Endothelial cell of umbilical vein (primary cell): Measurements from ENCODE around the gene LAMB4. TPM values are rescaled to one million over a fixed set of nuclear protein-coding genes. Genes with fewer than 3 reads are reported as not detected.

ENCODE experiments used
- BruUV-seq: library from RNA; stranded (reverse); fragments of 400-500 nt; replicated peaks from 2 replicates; lab custom pipeline; 2021; lab: Mats Ljungman, UMichigan
- CTCF ChIA-PET: fragments of 300-600, 350-600 bp; sonication (Branson Sonifier 250); formaldehyde crosslinking; loops from one replicate; lab custom pipeline; 2021; ENCODE audit warnings: antibody characterized with exemption, inconsistent platforms; lab: Charles Lee
- POLR2A ChIA-PET: fragments of 300-600, 350-600 bp; sonication (Branson Sonifier 250); formaldehyde crosslinking; loops from one replicate; lab custom pipeline; 2021; ENCODE audit warnings: antibody characterized with exemption, inconsistent platforms; lab: Charles Lee
- DNase-seq: peaks from one replicate; pipeline ENCODE4 v3.0.0-alpha.2; 2011; ENCODE audit warnings: low read depth, low spot score
- FAIRE-seq: peaks from 2 replicates; lab custom pipeline; 2011; peaks lifted over from hg19 to GRCh38; lab: Jason Lieb, UNC
- H2AFZ ChIP-seq: 2 replicates; pipeline ENCODE4 v1.6.0; 2012; ENCODE audit warnings: low read depth, low read length, control low read depth, inconsistent platforms
- H3K27ac ChIP-seq: 2 replicates; pipeline ENCODE4 v1.5.1; 2011; ENCODE audit warnings: low read depth, mild to moderate bottlenecking, control low read depth, low read length, moderate library complexity; ENCODE audit not compliant: insufficient read depth
- H3K27me3 ChIP-seq, 2 experiments: 2 replicates each; pipeline versions ENCODE4 v1.6.0 to v1.6.1; 2011; ENCODE audit warnings: low read length in 2 of 2, mixed read lengths in 1 of 2; ENCODE audit not compliant: control insufficient read depth in 2 of 2, insufficient read depth in 2 of 2
- H3K36me3 ChIP-seq, 2 experiments: 2 replicates in 1 of 2; 3 replicates in 1 of 2; pipeline ENCODE4 v1.5.1; 2011; ENCODE audit warnings: low read length in 2 of 2, mild to moderate bottlenecking in 1 of 2, moderate library complexity in 1 of 2; ENCODE audit not compliant: control insufficient read depth in 2 of 2, insufficient read depth in 2 of 2; ENCODE audit errors: extremely low read depth in 1 of 2
- H3K4me1 ChIP-seq: 3 replicates; pipeline ENCODE4 v1.5.1; 2011; ENCODE audit warnings: mild to moderate bottlenecking, low read length; ENCODE audit not compliant: control insufficient read depth, insufficient read depth; ENCODE audit errors: extremely low read depth
- H3K4me2 ChIP-seq: 2 replicates; pipeline ENCODE4 v1.6.1; 2011; ENCODE audit warnings: low read length, control low read depth, mixed read lengths; ENCODE audit not compliant: insufficient read depth
- H3K4me3 ChIP-seq, 3 experiments: fragments of 200-600 bp in 1 of 3; sonication (generic), shearing (Covaris generic) in 1 of 3; replicated peaks in 1 of 3; 2 replicates each; pipeline ENCODE4 v1.5.1; 2011 to 2016; ENCODE audit warnings: control low read depth in 3 of 3, low read length in 3 of 3, mild to moderate bottlenecking in 2 of 3, inconsistent platforms in 1 of 3, low read depth in 1 of 3, moderate library complexity in 1 of 3; ENCODE audit not compliant: insufficient read depth in 1 of 3
- H3K79me2 ChIP-seq: 2 replicates; pipeline ENCODE4 v1.6.0; 2012; ENCODE audit warnings: low read length, inconsistent platforms; ENCODE audit not compliant: control insufficient read depth, insufficient read depth
- H3K9ac ChIP-seq: replicated peaks from 2 replicates; pipeline ENCODE3; 2011; ENCODE audit warnings: low read length, control low read depth; ENCODE audit not compliant: insufficient read depth; ENCODE audit errors: extremely low read depth
- H3K9me1 ChIP-seq: replicated peaks from 3 replicates; pipeline ENCODE4 v1.6.0; 2011; ENCODE audit warnings: mild to moderate bottlenecking, low read length; ENCODE audit not compliant: control insufficient read depth, insufficient read depth; ENCODE audit errors: extremely low read depth
- H3K9me3 ChIP-seq: replicated peaks from 2 replicates; pipeline ENCODE4 v1.5.1; 2012; ENCODE audit warnings: low read length, inconsistent platforms; ENCODE audit not compliant: control insufficient read depth, insufficient read depth
- H4K20me1 ChIP-seq: replicated peaks from 2 replicates; pipeline ENCODE3; 2011; ENCODE audit warnings: mild to moderate bottlenecking, low read length; ENCODE audit not compliant: control insufficient read depth, insufficient read depth; ENCODE audit errors: extremely low read depth
- EZH2 ChIP-seq: IDR thresholded peaks from 2 replicates; pipeline ENCODE4 v1.6.1; 2012; ENCODE audit warnings: borderline replicate concordance, low read depth, mild to moderate bottlenecking, moderate library complexity, low read length, inconsistent platforms; ENCODE audit not compliant: severe bottlenecking
- FOS ChIP-seq: IDR thresholded peaks from 2 replicates; pipeline ENCODE4 v1.6.1; 2011; ENCODE audit warnings: mild to moderate bottlenecking, low read length, moderate library complexity, borderline replicate concordance; ENCODE audit not compliant: insufficient read depth
- JUN ChIP-seq: IDR thresholded peaks from 2 replicates; pipeline ENCODE4 v1.6.1; 2011; ENCODE audit warnings: borderline replicate concordance, low read depth; ENCODE audit not compliant: insufficient read length, insufficient read depth
- MAX ChIP-seq: IDR thresholded peaks from 2 replicates; pipeline ENCODE4 v1.6.1; 2011; ENCODE audit not compliant: insufficient read depth, insufficient read length
- MYC ChIP-seq: IDR thresholded peaks from one replicate; pipeline ENCODE4 v1.6.1; 2011; ENCODE audit warnings: mild to moderate bottlenecking, low read depth, low read length
- POLR2A ChIP-seq: IDR thresholded peaks from 2 replicates; pipeline ENCODE4 v1.6.1; 2012; ENCODE audit warnings: low read depth, mild to moderate bottlenecking, control low read depth, low read length
- POLR2AphosphoS5 ChIP-seq: IDR thresholded peaks from 2 replicates; pipeline ENCODE4 v1.6.1; 2012; ENCODE audit warnings: low read depth, mild to moderate bottlenecking, control low read depth, low read length, moderate library complexity; ENCODE audit not compliant: insufficient read depth
- dilution Hi-C: fragments of 300-500 bp; cut with MboI; formaldehyde crosslinking; loops from one replicate; pipeline ENCODE4 v1.15.0; 2019; ENCODE audit warnings: low sequenced_read_pairs; ENCODE audit not compliant: extremely low pct_ligation_motif_present
- intact Hi-C: fragments of 100-400 bp; cut with micrococcal nuclease; formaldehyde crosslinking; loops from one replicate; pipeline ENCODE4 v1.10.0; 2022
- polyA plus RNA-seq, 4 experiments: library from polyadenylated mRNA; depleted of rRNA in 3 of 4; stranded (reverse) in 3 of 4; unstranded in 1 of 4; fragments of >200 nt; gene quantifications; 2 replicates each; pipeline versions ENCODE4 v1.2.1 to v1.2.3, GENCODE V29; 2011 to 2012; ENCODE audit warnings: missing spikeins in 1 of 4
- total RNA-seq: library from RNA; stranded (reverse); gene quantifications from 2 replicates; pipeline ENCODE4 v1.2.3, GENCODE V29; 2021

Gene LAMB4
- total and polyA plus RNA-seq, 2 donors (not counting 3 experiments of a cell fraction or from before 2014, with no cell fraction given), result 0.15 to 0.20 TPM

GRCh38 chr7:108002726-108003598 is 127.2 kb downstream of the LAMB4 start, which contains the start of gene LAMB1:
Gene LAMB1, minus strand, starts transcription at chr7:108003161. Its CDS starts 276 bp downstream, at chr7:108002885.
- DNase-seq (peak; percentile 83), FAIRE-seq (peak; percentile 91)
- POLR2A ChIA-PET, result interaction anchor here (1.0 to 4.7 kb wide), 2 partner anchors 8 to 13 kb away, joined by 4 to 49 read pairs; no protein-coding TSS in a partner anchor
- peak within 1 kb of the TSS; percentile 97 for H3K9ac ChIP-seq
- peak within 1 kb of the TSS; percentile 99 for H3K27ac ChIP-seq
- CTCF ChIA-PET, result interaction anchor here (1.0 to 13.4 kb wide), 5 partner anchors 14 to 494 kb away, joined by 3 to 284 read pairs (median 40); no protein-coding TSS in a partner anchor
- H3K9me1 ChIP-seq, result no peaks in the 10 kb centered on the region
- H2AFZ ChIP-seq, result peak within 1 kb of the TSS; percentile 47
- intact Hi-C loops (loop anchor here (1.0 to 5.0 kb wide), 4 partner anchors 8 to 419 kb away; no protein-coding TSS in a partner anchor), dilution Hi-C loops (loop anchor here (5.0 kb wide), 1 partner anchor 144 kb away; no protein-coding TSS in a partner anchor)
- H3K36me3 ChIP-seq, result peaks cover 3 to 7% of the 10 kb centered on the region in 2 experiments
- H3K4me1 ChIP-seq, result peaks cover 45% of the 10 kb centered on the region
- peak within 1 kb of the TSS; percentile 89 for H3K4me2 ChIP-seq
- H3K9me3 ChIP-seq, result no peaks in the 10 kb centered on the region
- H4K20me1 ChIP-seq, result no peaks in the 10 kb centered on the region
- H3K79me2 ChIP-seq, result peaks cover 47% of the 10 kb centered on the region
- H3K27me3 ChIP-seq, result no peaks in the 10 kb centered on the region
- H3K4me3 ChIP-seq, result peak within 1 kb of the TSS; percentile 84 to 95 (median 90)
- TF ChIP-seq JUN, result no peak
- no peak for TF ChIP-seq MYC
- TF ChIP-seq MAX, result no peak
- peak; percentile 97 for TF ChIP-seq POLR2A
- TF ChIP-seq EZH2, result no peak
- TF ChIP-seq POLR2AphosphoS5, result peak; percentile 96
- TF ChIP-seq FOS, result peak; percentile 22
- BruUV-seq, result TSS peak; percentile 37
